H9 (cell line): Measurements from ENCODE around the gene TBPL1. TPM values are rescaled to one million over a fixed set of nuclear protein-coding genes. Genes with fewer than 3 reads are reported as not detected.
A peak's percentile ranks its signal among the peaks of the same experiment; 100 is the strongest.

ENCODE experiments used
- DNase-seq: peaks from one replicate; pipeline ENCODE4 v3.0.0-alpha.2; 2017
- H2AFZ ChIP-seq: one replicate; pipeline ENCODE4 v1.6.1; 2013; ENCODE audit warnings: mild to moderate bottlenecking, low read length, control low read depth, moderate library complexity
- H2AK5ac ChIP-seq: 2 replicates; pipeline ENCODE4 v1.6.1; 2013; ENCODE audit warnings: low read length, control low read depth, mixed read lengths; ENCODE audit not compliant: insufficient read length
- H2BK120ac ChIP-seq: one replicate; pipeline ENCODE4 v1.6.1; 2013; ENCODE audit warnings: low read depth, mild to moderate bottlenecking, low read length, control low read depth, inconsistent platforms; ENCODE audit not compliant: poor library complexity, severe bottlenecking
- H2BK12ac ChIP-seq: 2 replicates; pipeline ENCODE4 v1.6.1; 2013; ENCODE audit warnings: low read length, control low read depth, mixed read lengths, low read depth; ENCODE audit not compliant: insufficient read length
- H2BK15ac ChIP-seq: 2 replicates; pipeline ENCODE4 v1.6.1; 2013; ENCODE audit warnings: low read depth, low read length, control low read depth
- H2BK20ac ChIP-seq: one replicate; pipeline ENCODE4 v1.6.1; 2013; ENCODE audit warnings: low read depth, mild to moderate bottlenecking, low read length, control low read depth, inconsistent platforms; ENCODE audit not compliant: poor library complexity, severe bottlenecking
- H2BK5ac ChIP-seq: 2 replicates; pipeline ENCODE4 v1.6.1; 2013; ENCODE audit warnings: low read length, control low read depth, mixed read lengths; ENCODE audit not compliant: insufficient read length
- H3K14ac ChIP-seq: 2 replicates; pipeline ENCODE4 v1.6.1; 2013; ENCODE audit warnings: low read length, control low read depth; ENCODE audit not compliant: insufficient read depth
- H3K18ac ChIP-seq: 2 replicates; pipeline ENCODE4 v1.6.1; 2013; ENCODE audit warnings: low read depth, mild to moderate bottlenecking, mixed read lengths, low read length, control low read depth; ENCODE audit not compliant: insufficient read length
- H3K23ac ChIP-seq: 2 replicates; pipeline ENCODE4 v1.6.1; 2013; ENCODE audit warnings: low read length, control low read depth, mixed read lengths, low read depth; ENCODE audit not compliant: insufficient read length
- H3K23me2 ChIP-seq: 2 replicates; pipeline ENCODE4 v1.6.1; 2013; ENCODE audit warnings: low read depth, mild to moderate bottlenecking, mixed read lengths, low read length, control low read depth; ENCODE audit not compliant: insufficient read length, poor library complexity, severe bottlenecking
- H3K27ac ChIP-seq: 2 replicates; pipeline ENCODE4 v1.5.1; 2013; ENCODE audit warnings: low read length, control low read depth, mixed read lengths, low read depth; ENCODE audit not compliant: insufficient read length
- H3K27me3 ChIP-seq: 2 replicates; pipeline ENCODE4 v1.6.1; 2013; ENCODE audit warnings: low read length, control low read depth, inconsistent platforms; ENCODE audit not compliant: insufficient read depth
- H3K4ac ChIP-seq: 2 replicates; pipeline ENCODE4 v1.6.1; 2013; ENCODE audit warnings: low read depth, mild to moderate bottlenecking, control low read depth, inconsistent platforms, low read length, moderate library complexity
- H3K4me1 ChIP-seq: 2 replicates; pipeline ENCODE4 v1.6.1; 2013; ENCODE audit warnings: low read length, control low read depth, inconsistent platforms; ENCODE audit not compliant: insufficient read depth
- H3K4me2 ChIP-seq: 2 replicates; pipeline ENCODE4 v1.6.1; 2013; ENCODE audit warnings: low read length, control low read depth, mixed read lengths; ENCODE audit not compliant: insufficient read length, insufficient read depth
- H3K56ac ChIP-seq: 2 replicates; pipeline ENCODE4 v1.6.1; 2013; ENCODE audit warnings: low read depth, mild to moderate bottlenecking, mixed read lengths, low read length, control low read depth; ENCODE audit not compliant: insufficient read length
- H3K79me1 ChIP-seq: 2 replicates; pipeline ENCODE4 v1.6.1; 2013; ENCODE audit warnings: low read depth, mild to moderate bottlenecking, moderate library complexity, low read length, control low read depth, inconsistent platforms; ENCODE audit not compliant: insufficient read depth, poor library complexity, severe bottlenecking
- H3K79me2 ChIP-seq: 2 replicates; pipeline ENCODE4 v1.6.1; 2013; ENCODE audit warnings: low read length, control low read depth, inconsistent platforms; ENCODE audit not compliant: insufficient read depth
- H3K9ac ChIP-seq: 2 replicates; pipeline ENCODE4 v1.6.1; 2013; ENCODE audit warnings: low read length, control low read depth, mixed read lengths; ENCODE audit not compliant: insufficient read length; ENCODE audit errors: extremely low read depth
- H3K9me3 ChIP-seq: one replicate; pipeline ENCODE4 v1.6.1; 2013; ENCODE audit warnings: low read depth, low read length, inconsistent platforms; ENCODE audit not compliant: control insufficient read depth
- H3T11ph ChIP-seq: one replicate; pipeline ENCODE4 v1.6.1; 2013; ENCODE audit warnings: mild to moderate bottlenecking, low read length, control low read depth, inconsistent platforms
- H4K20me1 ChIP-seq: one replicate; pipeline ENCODE4 v1.6.1; 2013; ENCODE audit not compliant: control insufficient read depth, insufficient read length, insufficient read depth
- H4K5ac ChIP-seq: 2 replicates; pipeline ENCODE4 v1.6.1; 2013; ENCODE audit warnings: low read depth, mild to moderate bottlenecking, mixed read lengths, low read length, control low read depth; ENCODE audit not compliant: insufficient read length
- H4K8ac ChIP-seq: replicated peaks from 2 replicates; pipeline ENCODE4 v1.6.1; 2013; ENCODE audit warnings: low read length, control low read depth, mixed read lengths, low read depth; ENCODE audit not compliant: insufficient read length
- H4K91ac ChIP-seq: 2 replicates; pipeline ENCODE4 v1.6.1; 2013; ENCODE audit warnings: low read depth, mild to moderate bottlenecking, moderate library complexity, mixed read lengths, low read length, control low read depth; ENCODE audit not compliant: insufficient read length
- H3K27ac Mint-ChIP-seq, 3 experiments: 2 replicates in 2 of 3; 3 replicates in 1 of 3; pipeline ENCODE4 v1.8.0; 2020 to 2021; ENCODE audit warnings: mixed read lengths in 3 of 3, mild to moderate bottlenecking in 1 of 3, moderate library complexity in 1 of 3
- H3K27me3 Mint-ChIP-seq: 2 replicates; pipeline ENCODE4 v1.8.0; 2021; ENCODE audit warnings: low read depth, mild to moderate bottlenecking, moderate library complexity, mixed read lengths
- H3K36me3 Mint-ChIP-seq, 3 experiments: 2 replicates in 2 of 3; 3 replicates in 1 of 3; pipeline ENCODE4 v1.8.0; 2020 to 2021; ENCODE audit warnings: low read depth in 3 of 3, mixed read lengths in 3 of 3; ENCODE audit not compliant: insufficient read depth in 1 of 3
- H3K4me1 Mint-ChIP-seq, 2 experiments: 2 replicates each; pipeline ENCODE4 v1.8.0; 2020; ENCODE audit warnings: mixed read lengths in 2 of 2
- H3K4me3 Mint-ChIP-seq, 2 experiments: 2 replicates in 1 of 2; 3 replicates in 1 of 2; pipeline ENCODE4 v1.8.0; 2020 to 2021; ENCODE audit warnings: mild to moderate bottlenecking in 2 of 2, mixed read lengths in 2 of 2, moderate library complexity in 1 of 2
- H3K9me3 Mint-ChIP-seq, 2 experiments: 2 replicates in 1 of 2; 3 replicates in 1 of 2; pipeline ENCODE4 v1.8.0; 2020; ENCODE audit warnings: mild to moderate bottlenecking in 2 of 2, mixed read lengths in 2 of 2, moderate library complexity in 1 of 2
- CTCF ChIP-seq: fragments of 200-600 bp; sonication (generic); conservative IDR thresholded peaks from 3 replicates; pipeline ENCODE4 v1.8.0; 2021; ENCODE audit warnings: antibody characterized with exemption, mild to moderate bottlenecking
- WGBS: extraction: QIAGEN DNeasy Blood & Tissue Kit; methylation state at CpG from one replicate; pipeline ENCODE4 v1.1.7; 2013; ENCODE audit warnings: missing lambda C conversion rate, low lambda C conversion rate, mixed read lengths; ENCODE audit not compliant: insufficient read length; ENCODE audit errors: extremely low coverage; 5-methylcytosine and 5-hydroxymethylcytosine counted together
- total RNA-seq: library from RNA; stranded (reverse); gene quantifications from 2 replicates; pipeline ENCODE4 v1.2.1, GENCODE V29; 2021

TBPL1 gene
- total RNA-seq, 1 experiment from 2014 or later = 49.7 TPM

GRCh38 chr6:133951227-133951626, 1.8 kb upstream of the TBPL1 start:
- H3K9me3 ChIP-seq = no peaks in the 10 kb centered on the region
- H2BK20ac ChIP-seq = no peak overlapping the region
- H2BK15ac ChIP-seq = no peak overlapping the region
- H3K27me3 Mint-ChIP-seq = peaks cover 20% of the 10 kb centered on the region
- H4K8ac ChIP-seq = no peak overlapping the region
- no peaks in the 10 kb centered on the region for H4K20me1 ChIP-seq
- no peak overlapping the region for H3K4ac ChIP-seq
- no peak overlapping the region for H2AK5ac ChIP-seq
- H2AFZ ChIP-seq = no peak overlapping the region
- no peaks in the 10 kb centered on the region for H3K27me3 ChIP-seq
- peaks cover 9% of the 10 kb centered on the region; the same call in 1 of the 2 replicates for H3K79me2 ChIP-seq
- H3K27ac Mint-ChIP-seq = no peak overlapping the region
- H3K14ac ChIP-seq = no peak overlapping the region
- no peak overlapping the region for H2BK5ac ChIP-seq
- H4K5ac ChIP-seq = no peak overlapping the region
- H3K4me1 Mint-ChIP-seq = peaks cover 23 to 27% of the 10 kb centered on the region in 2 experiments
- H3K79me1 ChIP-seq = no peaks in the 10 kb centered on the region
- no peak overlapping the region for H3K18ac ChIP-seq
- no peak overlapping the region for H2BK12ac ChIP-seq
- no peak for DNase-seq
- H3K56ac ChIP-seq = no peak overlapping the region
- H3K4me2 ChIP-seq = peak overlapping the region; percentile 95
- peaks cover 3% of the 10 kb centered on the region; the same call in 1 of the 2 replicates for H3K4me1 ChIP-seq
- no peak overlapping the region for H2BK120ac ChIP-seq
- H3K23ac ChIP-seq = no peak overlapping the region
- H3T11ph ChIP-seq = no peak overlapping the region
- no peaks in the 10 kb centered on the region for H3K9me3 Mint-ChIP-seq
- TF ChIP-seq CTCF = no peak
- H3K23me2 ChIP-seq = peaks cover 12% of the 10 kb centered on the region
- no peak overlapping the region for H4K91ac ChIP-seq
- no CpG with 5 or more reads among the region's 4 CpGs for whole genome bisulfite sequencing
- H3K4me3 Mint-ChIP-seq = peak overlapping the region; percentile 90 to 91
- H3K9ac ChIP-seq = no peak overlapping the region
- H3K27ac ChIP-seq = no peak overlapping the region
- H3K36me3 Mint-ChIP-seq = no peaks in the 10 kb centered on the region
